Common myeloid progenitor, CD34-positive (primary cell): Measurements from ENCODE around the gene TSSC4.
A peak's percentile ranks its signal among the peaks of the same experiment; 100 is the strongest.

Experiments used
- CTCF ChIA-PET: fragments of 350-600 bp; sonication (Branson Sonifier 250); formaldehyde crosslinking; loops from one replicate; lab custom pipeline; 2021; ENCODE audit warnings: antibody characterized with exemption; lab: Charles Lee
- POLR2A ChIA-PET: fragments of 350-600 bp; sonication (Branson Sonifier 250); formaldehyde crosslinking; loops from one replicate; lab custom pipeline; 2021; ENCODE audit warnings: antibody characterized with exemption; lab: Charles Lee
- DNase-seq, 3 donors: peaks; one replicate each; pipeline versions ENCODE4 v3.0.0 to v3.0.0-alpha.2; 2013
- H3K27ac ChIP-seq, 2 experiments: 1 replicate in 1 of 2; 2 replicates in 1 of 2; pipeline ENCODE4 v1.7.0; 2013; ENCODE audit warnings: inconsistent platforms in 2 of 2, low read length in 2 of 2, mild to moderate bottlenecking in 2 of 2, low read depth in 1 of 2, moderate library complexity in 1 of 2; ENCODE audit not compliant: severe bottlenecking in 2 of 2, insufficient read depth in 1 of 2, poor library complexity in 1 of 2
- H3K27me3 ChIP-seq, 5 experiments: replicated peaks in 2 of 5; 1 replicate in 3 of 5; 2 replicates in 2 of 5; pipeline versions ENCODE4 v1.6.1 to v1.7.0; 2013; ENCODE audit warnings: low read length in 4 of 5, mild to moderate bottlenecking in 2 of 5, moderate library complexity in 2 of 5, inconsistent platforms in 1 of 5; ENCODE audit not compliant: insufficient read depth in 5 of 5, control insufficient read depth in 4 of 5
- H3K36me3 ChIP-seq, 4 experiments: 1 replicate in 2 of 4; 2 replicates in 2 of 4; pipeline versions ENCODE4 v1.6.1 to v1.7.0; 2013; ENCODE audit warnings: low read length in 3 of 4, control low read depth in 1 of 4, mild to moderate bottlenecking in 1 of 4; ENCODE audit not compliant: control insufficient read depth in 4 of 4, insufficient read depth in 4 of 4
- H3K4me1 ChIP-seq, 4 experiments: 1 replicate in 3 of 4; 2 replicates in 1 of 4; pipeline versions ENCODE4 v1.6.1 to v1.7.1; 2013; ENCODE audit warnings: low read length in 3 of 4, mild to moderate bottlenecking in 3 of 4, control low read depth in 1 of 4, inconsistent platforms in 1 of 4, moderate library complexity in 1 of 4; ENCODE audit not compliant: control insufficient read depth in 4 of 4, insufficient read depth in 4 of 4; ENCODE audit errors: control extremely low read depth in 1 of 4
- H3K4me3 ChIP-seq, 7 experiments: 1 replicate in 4 of 7; 2 replicates in 3 of 7; pipeline versions ENCODE4 v1.5.1 to v1.7.0; 2013; ENCODE audit warnings: mild to moderate bottlenecking in 7 of 7, low read length in 6 of 7, moderate library complexity in 6 of 7, inconsistent platforms in 2 of 7, low read depth in 2 of 7, control low read depth in 1 of 7; ENCODE audit not compliant: insufficient read depth in 4 of 7, control insufficient read depth in 1 of 7; ENCODE audit errors: extremely low read depth in 1 of 7
- H3K9me3 ChIP-seq, 5 experiments: 1 replicate in 4 of 5; 2 replicates in 1 of 5; pipeline versions ENCODE4 v1.6.1 to v1.7.1; 2013; ENCODE audit warnings: low read length in 4 of 5, mild to moderate bottlenecking in 2 of 5, inconsistent platforms in 1 of 5, low read depth in 1 of 5, moderate library complexity in 1 of 5; ENCODE audit not compliant: control insufficient read depth in 4 of 5, insufficient read depth in 2 of 5; ENCODE audit errors: control extremely low read depth in 1 of 5
- whole genome bisulfite sequencing: methylation state at CpG from one replicate; pipeline ENCODE4 v1.1.5; 2013; ENCODE audit not compliant: insufficient coverage; 5-methylcytosine and 5-hydroxymethylcytosine counted together

Gene TSSC4

GRCh38 chr11:2385156-2386151, 15.1 kb upstream of the TSSC4 start:
- POLR2A ChIA-PET, result no interaction called here
- no peak for DNase-seq
- WGBS, result 91% methylated on average over 44 of the region's 48 CpGs
- H3K4me1 ChIP-seq, result peaks cover 0 to 77% (median 62%) of the 10 kb centered on the region in 4 experiments
- H3K36me3 ChIP-seq, result peaks cover 0 to 29% (median 23%) of the 10 kb centered on the region in 4 experiments
- CTCF ChIA-PET, result interaction anchor here (1.3 to 2.5 kb wide), 4 partner anchors 8 to 85 kb away, joined by 3 to 18 read pairs (median 6); partner anchors contain the start of gene CD81
- H3K27me3 ChIP-seq, result no peaks in the 10 kb centered on the region
- H3K27ac ChIP-seq, result no peak overlapping the region
- H3K4me3 ChIP-seq, result no peak overlapping the region
- H3K9me3 ChIP-seq, result no peaks in the 10 kb centered on the region

DNA sequence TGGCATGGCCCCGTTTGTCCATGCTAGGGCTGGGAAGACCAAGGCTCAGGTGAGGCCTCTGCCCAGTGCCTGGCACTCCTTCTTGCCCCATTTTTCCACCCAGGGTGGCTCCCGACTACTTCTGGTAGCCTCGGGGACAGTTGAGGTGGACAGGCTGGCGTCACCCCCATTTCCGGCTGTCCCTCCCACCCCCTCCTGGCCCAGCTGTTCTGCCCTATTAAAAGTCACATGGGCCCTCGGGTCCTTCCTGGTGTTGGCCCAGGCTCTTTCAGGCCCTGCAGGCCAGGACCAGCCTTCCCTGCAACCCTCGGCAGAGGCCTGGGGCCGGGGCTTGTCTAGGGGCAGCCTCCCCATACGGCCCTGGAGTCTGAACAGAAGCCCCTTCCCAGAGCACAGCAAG, 14.0 kb upstream of the TSSC4 start:
- 77% methylated on average over 9 of the region's 9 CpGs for WGBS
- H3K27me3 ChIP-seq, result no peaks in the 10 kb centered on the region
- no peaks in the 10 kb centered on the region for H3K9me3 ChIP-seq
- POLR2A ChIA-PET, result interaction anchor here (0.6 kb wide), 1 partner anchor 10 kb away, joined by 5 read pairs; the partner anchor contains the start of gene CD81
- CTCF ChIA-PET, result interaction anchor here (1.1 to 2.5 kb wide), 6 partner anchors 9 to 200 kb away, joined by 3 to 18 read pairs (median 4); partner anchors contain the start of gene CD81
- peak overlapping the region in 1 of 7 experiments; percentile 2 for H3K4me3 ChIP-seq
- H3K4me1 ChIP-seq, result peaks cover 0 to 73% (median 56%) of the 10 kb centered on the region in 4 experiments
- DNase-seq, result no peak
- H3K36me3 ChIP-seq, result peaks cover under 1 to 27% (median 23%) of the 10 kb centered on the region in 4 experiments
- H3K27ac ChIP-seq, result peak overlapping the region in 1 of 2 experiments; percentile 71

DNA sequence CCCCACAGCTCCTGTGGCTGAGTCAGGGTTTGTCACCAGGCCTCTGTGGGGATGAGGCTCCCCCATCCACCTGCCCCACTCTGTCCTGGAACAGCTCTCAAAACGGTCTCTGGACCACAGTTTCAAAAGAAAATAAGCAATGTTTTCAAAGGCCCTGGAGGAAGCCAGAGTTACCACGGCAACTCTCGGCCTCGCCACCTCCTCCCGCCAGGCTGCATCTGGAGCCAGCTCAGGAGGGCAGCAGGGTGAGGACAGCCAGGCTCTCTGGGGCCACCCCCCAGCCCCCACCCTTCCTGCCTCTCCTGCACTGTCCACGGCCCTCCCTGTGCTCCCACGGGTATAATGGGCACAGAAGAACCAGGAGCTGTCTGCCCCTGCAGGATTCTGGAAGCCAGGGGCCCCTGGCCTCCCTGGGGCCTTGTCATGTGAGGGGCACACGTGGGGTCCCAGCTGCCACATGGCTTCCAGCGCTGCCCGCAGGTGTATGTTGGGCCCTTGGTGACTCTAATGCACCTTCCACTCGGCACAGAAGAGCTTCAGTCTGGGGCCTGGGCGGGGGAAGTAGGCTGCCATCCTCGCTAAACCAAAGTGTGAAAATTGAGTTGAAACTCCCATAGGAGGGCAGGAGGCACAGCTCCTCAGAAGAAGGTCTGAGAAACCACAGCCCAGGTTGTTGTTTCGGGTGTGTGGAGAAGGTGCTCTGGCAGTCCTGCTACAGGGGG, 13.1 kb upstream of the TSSC4 start:
- Histone ChIP-seq H3K27ac (peak overlapping the region; percentile 27 to 71), H3K4me1 (peaks cover 0 to 65% (median 49%) of the 10 kb centered on the region in 4 experiments), H3K27me3 (no peaks in the 10 kb centered on the region), H3K36me3 (peaks cover 2 to 33% (median 30%) of the 10 kb centered on the region in 4 experiments), H3K9me3 (no peaks in the 10 kb centered on the region), H3K4me3 (no peak overlapping the region)
- CTCF ChIA-PET, result interaction anchor here (1.1 to 2.5 kb wide), 7 partner anchors 10 to 201 kb away, joined by 3 to 18 read pairs (median 4); partner anchors contain the start of gene TSSC4
- DNase-seq, result peak in 2 of 3 donors; percentile 60 to 63
- WGBS, result 71% methylated on average over 12 of the region's 14 CpGs
- POLR2A ChIA-PET, result interaction anchor here (0.6 to 1.7 kb wide), 3 partner anchors 11 to 32 kb away, joined by 3 to 10 read pairs (median 5); partner anchors contain the start of genes CD81 and TSSC4

GRCh38 chr11:2388431-2389376, 11.8 kb upstream of the TSSC4 start:
- DNase-seq, result no peak
- whole genome bisulfite sequencing, result 90% methylated on average over 9 of the region's 15 CpGs
- peaks cover 0 to 56% (median 36%) of the 10 kb centered on the region in 4 experiments for H3K4me1 ChIP-seq
- H3K4me3 ChIP-seq, result no peak overlapping the region
- H3K27me3 ChIP-seq, result no peaks in the 10 kb centered on the region
- peak overlapping the region in 1 of 2 experiments; percentile 49 for H3K27ac ChIP-seq
- POLR2A ChIA-PET, result interaction anchor here (1.7 kb wide), 1 partner anchor 11 kb away, joined by 10 read pairs; the partner anchor contains the start of gene TSSC4
- CTCF ChIA-PET, result interaction anchor here (1.0 to 1.4 kb wide), 2 partner anchors 11 to 190 kb away, joined by 3 to 4 read pairs; no protein-coding TSS in a partner anchor
- peaks cover 2 to 42% (median 37%) of the 10 kb centered on the region in 4 experiments for H3K36me3 ChIP-seq
- no peaks in the 10 kb centered on the region for H3K9me3 ChIP-seq

- Histone ChIP-seq H3K36me3 (peaks cover 2 to 49% (median 40%) of the 10 kb centered on the region in 4 experiments), H3K27me3 (no peaks in the 10 kb centered on the region), H3K27ac (peak overlapping the region; percentile 15 to 49), H3K4me3 (no peak overlapping the region), H3K4me1 (peaks cover 0 to 54% (median 36%) of the 10 kb centered on the region in 4 experiments), H3K9me3 (no peaks in the 10 kb centered on the region)
- ChIA-PET POLR2A (no interaction called here), CTCF (interaction anchor here (1.0 kb wide), 1 partner anchor 191 kb away, joined by 3 read pairs; no protein-coding TSS in a partner anchor)
- 53% methylated on average over 12 of the region's 14 CpGs for WGBS
- no peak for DNase-seq
Measured at GRCh38 chr11:2389377-2390026, 11.0 kb upstream of the TSSC4 start.
